Activated B cell treated with CpG ODN at 0.5 μM for 24 hours (primary cell): ENCODE results near the gene CTXND1. TPM values are rescaled to one million over a fixed set of nuclear protein-coding genes. Genes with fewer than 3 reads are reported as not detected.

Experiments
- ATAC-seq: fragments of 200-7000 bp; cut with Tn5 transposase; one replicate; pipeline ENCODE4 v1.10.0; 2021; ENCODE audit warnings: low read depth, mild to moderate bottlenecking, moderate library complexity
- CTCF ChIA-PET: fragments of 350-600 bp; sonication (Branson Sonifier 250); formaldehyde crosslinking; loops from one replicate; lab custom pipeline; 2021; ENCODE audit warnings: antibody characterized with exemption; lab: Charles Lee
- POLR2A ChIA-PET: fragments of 350-600 bp; sonication (Branson Sonifier 250); formaldehyde crosslinking; loops from one replicate; lab custom pipeline; 2021; ENCODE audit warnings: antibody characterized with exemption; lab: Charles Lee
- DNase-seq: peaks from one replicate; pipeline ENCODE4 v3.0.0; 2022
- H3K27ac Mint-ChIP-seq: one replicate; pipeline ENCODE4 v1.8.0; 2020; ENCODE audit warnings: mixed read lengths
- H3K27me3 Mint-ChIP-seq: one replicate; pipeline ENCODE4 v1.8.0; 2021; ENCODE audit warnings: mixed read lengths
- H3K36me3 Mint-ChIP-seq: one replicate; pipeline ENCODE4 v1.8.0; 2021; ENCODE audit warnings: low read depth, mixed read lengths
- H3K4me1 Mint-ChIP-seq: one replicate; pipeline ENCODE4 v1.8.0; 2021; ENCODE audit warnings: mixed read lengths
- H3K4me3 Mint-ChIP-seq: one replicate; pipeline ENCODE4 v1.8.0; 2020; ENCODE audit warnings: mild to moderate bottlenecking, mixed read lengths
- H3K9me3 Mint-ChIP-seq: one replicate; pipeline ENCODE4 v1.8.0; 2020; ENCODE audit warnings: mixed read lengths
- intact Hi-C: fragments of 100-400 bp; cut with micrococcal nuclease; formaldehyde crosslinking; loops from one replicate; pipeline ENCODE4 v1.15.1; 2024
- total RNA-seq: library from RNA; stranded (reverse); gene quantifications from 2 replicates; pipeline ENCODE4 v1.2.3, GENCODE V29; 2022
- TF ChIP-seq, protein P1 (sequence below): fragments of 200-600 bp; IDR thresholded peaks from one replicate; pipeline ENCODE4 v1.8.0; 2022; ENCODE audit warnings: antibody characterized with exemption, mild to moderate bottlenecking

The CTXND1 gene
- total RNA-seq, 1 donor from 2014 or later = not detected

DNA sequence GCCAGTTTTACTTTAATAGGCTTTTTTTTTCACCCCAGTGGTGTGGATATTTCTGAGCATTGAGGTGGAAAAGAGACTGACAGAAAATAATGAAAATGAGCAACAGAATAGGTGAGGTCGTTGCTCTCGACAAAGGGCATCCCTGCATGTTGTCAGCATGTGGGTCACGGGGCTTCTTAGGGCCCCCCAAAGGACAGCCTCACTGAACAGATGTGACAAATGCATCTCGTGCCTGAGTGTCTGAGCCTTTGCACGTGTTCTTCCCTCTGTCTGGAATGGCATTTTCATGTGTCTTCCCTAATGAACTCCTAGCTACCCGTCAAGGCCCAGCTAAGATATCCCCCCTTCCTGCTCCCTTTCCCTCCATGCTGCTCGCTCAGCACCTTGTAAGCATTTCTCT is 67.5 kb downstream of the CTXND1 start:
- no peak for DNase-seq
- CTCF ChIA-PET = no interaction called here

DNA sequence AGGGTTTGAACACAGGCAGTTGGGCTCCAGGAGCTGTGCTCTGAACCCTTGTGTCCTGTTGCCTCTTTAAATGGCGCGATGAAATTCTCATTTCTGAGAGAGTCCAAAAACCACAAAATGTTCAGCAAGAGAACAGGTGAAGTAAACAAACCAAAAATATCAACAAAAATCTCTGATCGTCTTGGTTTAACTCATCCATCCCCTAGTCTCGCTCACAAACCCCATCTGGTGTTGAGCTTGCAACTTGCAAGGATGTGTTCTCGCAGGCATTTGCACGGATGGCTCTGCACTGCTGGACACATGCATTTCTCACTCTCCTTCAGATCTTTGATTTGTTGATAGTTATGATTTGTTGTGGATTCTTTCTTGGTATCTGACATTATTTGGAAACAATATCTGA is 68.1 kb downstream of the CTXND1 start:
- no peak overlapping the region for H3K27ac Mint-ChIP-seq
- ChIA-PET POLR2A (no interaction called here), CTCF (no interaction called here)
- intact Hi-C loops = no loop called here
- no peak overlapping the region for H3K4me3 Mint-ChIP-seq
- H3K36me3 Mint-ChIP-seq = peaks cover 10% of the 10 kb centered on the region
- TF ChIP-seq, protein P1, sequence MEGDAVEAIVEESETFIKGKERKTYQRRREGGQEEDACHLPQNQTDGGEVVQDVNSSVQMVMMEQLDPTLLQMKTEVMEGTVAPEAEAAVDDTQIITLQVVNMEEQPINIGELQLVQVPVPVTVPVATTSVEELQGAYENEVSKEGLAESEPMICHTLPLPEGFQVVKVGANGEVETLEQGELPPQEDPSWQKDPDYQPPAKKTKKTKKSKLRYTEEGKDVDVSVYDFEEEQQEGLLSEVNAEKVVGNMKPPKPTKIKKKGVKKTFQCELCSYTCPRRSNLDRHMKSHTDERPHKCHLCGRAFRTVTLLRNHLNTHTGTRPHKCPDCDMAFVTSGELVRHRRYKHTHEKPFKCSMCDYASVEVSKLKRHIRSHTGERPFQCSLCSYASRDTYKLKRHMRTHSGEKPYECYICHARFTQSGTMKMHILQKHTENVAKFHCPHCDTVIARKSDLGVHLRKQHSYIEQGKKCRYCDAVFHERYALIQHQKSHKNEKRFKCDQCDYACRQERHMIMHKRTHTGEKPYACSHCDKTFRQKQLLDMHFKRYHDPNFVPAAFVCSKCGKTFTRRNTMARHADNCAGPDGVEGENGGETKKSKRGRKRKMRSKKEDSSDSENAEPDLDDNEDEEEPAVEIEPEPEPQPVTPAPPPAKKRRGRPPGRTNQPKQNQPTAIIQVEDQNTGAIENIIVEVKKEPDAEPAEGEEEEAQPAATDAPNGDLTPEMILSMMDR = no peak
- peaks cover 5% of the 10 kb centered on the region for H3K9me3 Mint-ChIP-seq
- DNase-seq (no peak), ATAC-seq (no peak)
- no peaks in the 10 kb centered on the region for H3K27me3 Mint-ChIP-seq
- H3K4me1 Mint-ChIP-seq = peaks cover 3% of the 10 kb centered on the region

More for the DNA sequence above, 67.5 kb downstream of the CTXND1 start:
- no peak for ATAC-seq
- POLR2A ChIA-PET = no interaction called here
- intact Hi-C loops = no loop called here
- Mint-ChIP-seq H3K4me3 (no peak overlapping the region), H3K27me3 (no peaks in the 10 kb centered on the region), H3K36me3 (peaks cover 10% of the 10 kb centered on the region), H3K27ac (no peak overlapping the region), H3K9me3 (peaks cover 5% of the 10 kb centered on the region), H3K4me1 (no peaks in the 10 kb centered on the region)
- TF ChIP-seq, protein P1 = no peak

DNA sequence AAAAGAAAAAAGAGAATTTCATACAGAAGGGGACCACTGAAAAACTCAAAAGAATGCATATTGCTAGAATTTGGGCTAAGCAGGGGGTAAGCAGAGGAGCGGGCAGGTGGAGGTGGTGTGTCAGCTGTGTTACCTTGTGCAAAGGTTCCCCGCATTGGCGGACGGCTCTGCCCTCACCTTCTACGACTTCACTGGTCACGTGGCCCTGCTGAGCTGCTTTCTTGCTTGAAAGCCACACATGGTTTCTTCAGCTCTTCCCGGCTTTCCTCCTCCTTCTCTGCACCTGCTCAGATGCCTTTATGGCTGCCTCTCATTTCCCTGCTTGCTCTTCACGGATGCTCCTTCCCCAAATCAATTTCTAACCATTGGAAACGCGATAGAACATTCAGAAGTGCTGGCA is 68.7 kb downstream of the CTXND1 start:
- Mint-ChIP-seq H3K27ac (no peak overlapping the region), H3K9me3 (peaks cover 5% of the 10 kb centered on the region), H3K4me1 (peaks cover 3% of the 10 kb centered on the region), H3K4me3 (no peak overlapping the region), H3K36me3 (peaks cover 10% of the 10 kb centered on the region), H3K27me3 (no peaks in the 10 kb centered on the region)
- POLR2A ChIA-PET = no interaction called here
- CTCF ChIA-PET = no interaction called here
- DNase-seq = no peak
- intact Hi-C loops = no loop called here
- TF ChIP-seq, protein P1 = no peak
- no peak for ATAC-seq

DNA sequence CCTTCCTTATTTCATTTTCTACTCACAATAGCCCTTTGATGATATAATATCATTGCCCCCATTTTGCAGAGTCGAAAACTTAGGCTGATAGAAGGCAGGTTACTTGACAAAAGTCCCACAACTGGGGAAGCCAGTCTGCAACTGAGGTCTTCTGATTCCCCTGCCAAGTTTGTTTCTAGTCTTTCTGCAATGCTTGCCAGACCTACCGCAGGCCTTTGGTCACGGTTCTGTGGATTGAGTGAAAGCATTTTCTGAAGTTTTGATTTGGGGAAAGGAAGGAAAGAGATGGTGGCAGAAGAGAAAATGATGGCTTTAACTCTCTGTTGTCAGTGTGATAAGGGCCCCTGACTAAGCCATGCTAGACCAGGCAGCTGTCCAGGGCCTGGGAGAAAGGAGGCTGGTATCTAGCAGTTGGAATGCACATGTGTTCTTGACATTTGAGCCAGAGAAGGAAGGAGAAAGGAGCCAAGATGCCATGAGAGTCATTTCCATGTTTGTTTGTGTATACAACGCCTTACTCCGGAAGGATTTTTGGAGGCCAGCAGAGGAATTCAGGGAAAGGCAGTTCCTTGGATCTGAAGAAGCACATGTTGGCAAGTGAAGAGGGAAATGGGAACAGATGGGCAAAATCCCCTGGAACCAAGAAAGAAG is 69.3 kb downstream of the CTXND1 start:
- DNase-seq (no peak), ATAC-seq (no peak)
- TF ChIP-seq, protein P1 = no peak
- ChIA-PET POLR2A (no interaction called here), CTCF (interaction anchor here (1.2 to 1.6 kb wide), 2 partner anchors 8 to 9 kb away, joined by 3 to 4 read pairs; no protein-coding TSS in a partner anchor)
- intact Hi-C loops = no loop called here
- Mint-ChIP-seq H3K36me3 (peaks cover 10% of the 10 kb centered on the region), H3K27ac (no peak overlapping the region), H3K4me3 (no peak overlapping the region), H3K4me1 (peaks cover 3% of the 10 kb centered on the region), H3K27me3 (no peaks in the 10 kb centered on the region), H3K9me3 (peaks cover 5% of the 10 kb centered on the region)

DNA sequence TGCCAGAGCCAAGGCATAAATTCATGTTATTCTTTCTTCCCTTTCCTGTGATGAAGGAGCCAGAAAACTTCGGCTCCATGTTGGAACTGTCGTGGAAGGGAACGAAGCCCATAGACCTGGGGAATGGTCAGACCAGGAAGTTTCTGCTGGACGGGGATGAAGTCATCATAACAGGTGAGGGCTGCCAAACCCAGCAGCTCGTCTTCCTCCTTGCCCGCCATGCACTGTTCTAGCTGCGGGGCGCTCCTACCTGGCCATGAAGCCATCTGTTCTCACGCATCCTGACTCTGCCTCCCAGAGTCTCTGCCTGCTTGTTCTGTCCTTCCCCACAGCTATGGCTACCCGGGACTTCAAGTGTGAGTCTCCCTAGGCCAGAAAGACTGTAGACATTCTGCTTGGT is 71.0 kb downstream of the CTXND1 start:
- CTCF ChIA-PET = no interaction called here
- intact Hi-C loops = no loop called here

More for the DNA sequence above, 71.0 kb downstream of the CTXND1 start:
- POLR2A ChIA-PET = no interaction called here
- H3K4me3 Mint-ChIP-seq = no peak overlapping the region
- H3K27me3 Mint-ChIP-seq = no peaks in the 10 kb centered on the region
- ATAC-seq (no peak), DNase-seq (no peak)
- no peak overlapping the region for H3K27ac Mint-ChIP-seq
- peaks cover 8% of the 10 kb centered on the region for H3K36me3 Mint-ChIP-seq
- TF ChIP-seq, protein P1 = no peak
- H3K4me1 Mint-ChIP-seq = peaks cover 3% of the 10 kb centered on the region
- H3K9me3 Mint-ChIP-seq = peaks cover 3% of the 10 kb centered on the region
